ENCODE results near the gene SEMA3A. TPM values are rescaled to one million over a fixed set of nuclear protein-coding genes. Genes with fewer than 3 reads are reported as not detected.

Gene SEMA3A
- polyA plus RNA-seq, 2 donors, result 0.35 to 0.64 TPM

DNA sequence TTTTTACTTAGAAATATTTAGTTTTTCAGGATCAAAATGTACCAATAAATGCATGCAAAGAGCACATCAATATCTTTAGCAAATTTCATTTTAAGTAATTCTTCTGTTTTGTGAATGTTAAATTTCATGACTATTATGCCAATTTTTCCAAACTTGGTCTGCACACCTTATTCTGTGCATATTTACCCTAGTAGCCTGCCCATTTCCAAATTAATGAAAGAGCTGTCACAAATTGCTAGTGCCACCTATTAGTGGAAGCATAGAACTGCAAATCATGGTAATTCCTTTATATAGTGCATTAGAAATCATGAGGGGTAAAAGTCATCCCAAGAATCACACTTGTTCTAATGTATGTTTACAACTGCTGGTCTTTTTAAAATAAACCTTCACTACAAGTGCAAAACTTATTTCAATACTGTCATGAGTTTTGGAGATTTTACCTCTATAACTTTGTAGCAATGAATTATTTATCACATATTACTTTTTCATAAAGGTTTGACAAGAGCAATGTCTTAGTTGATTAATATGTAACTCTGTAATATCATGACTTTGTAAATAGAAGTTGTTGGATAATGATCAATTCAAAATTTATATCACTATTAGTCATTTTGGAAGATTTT lies 5.7 kb downstream of the SEMA3A start:
- no peak overlapping the region for H3K4me3 ChIP-seq (ENCODE audit: low read depth in 1 of 2, low read length in 2 of 2)
- no peaks in the 10 kb centered on the region for H3K27me3 ChIP-seq (ENCODE audit: control insufficient read depth in 1 of 2, insufficient read depth in 2 of 2, low read length in 2 of 2)
- H3K4me1 ChIP-seq (ENCODE audit: control insufficient read depth in 2 of 2, insufficient read depth in 2 of 2, low read length in 1 of 2), result no peaks in the 10 kb centered on the region
- no peaks in the 10 kb centered on the region for H3K9me3 ChIP-seq (ENCODE audit: control insufficient read depth in 2 of 2, insufficient read depth in 1 of 2, low read depth in 1 of 2, low read length in 1 of 2)
- H3K27ac ChIP-seq (ENCODE audit: low read depth in 2 of 2, low read length in 1 of 2), result no peak overlapping the region
- H3K36me3 ChIP-seq (ENCODE audit: control insufficient read depth in 2 of 2, insufficient read depth in 2 of 2, low read length in 1 of 2), result no peaks in the 10 kb centered on the region

DNA sequence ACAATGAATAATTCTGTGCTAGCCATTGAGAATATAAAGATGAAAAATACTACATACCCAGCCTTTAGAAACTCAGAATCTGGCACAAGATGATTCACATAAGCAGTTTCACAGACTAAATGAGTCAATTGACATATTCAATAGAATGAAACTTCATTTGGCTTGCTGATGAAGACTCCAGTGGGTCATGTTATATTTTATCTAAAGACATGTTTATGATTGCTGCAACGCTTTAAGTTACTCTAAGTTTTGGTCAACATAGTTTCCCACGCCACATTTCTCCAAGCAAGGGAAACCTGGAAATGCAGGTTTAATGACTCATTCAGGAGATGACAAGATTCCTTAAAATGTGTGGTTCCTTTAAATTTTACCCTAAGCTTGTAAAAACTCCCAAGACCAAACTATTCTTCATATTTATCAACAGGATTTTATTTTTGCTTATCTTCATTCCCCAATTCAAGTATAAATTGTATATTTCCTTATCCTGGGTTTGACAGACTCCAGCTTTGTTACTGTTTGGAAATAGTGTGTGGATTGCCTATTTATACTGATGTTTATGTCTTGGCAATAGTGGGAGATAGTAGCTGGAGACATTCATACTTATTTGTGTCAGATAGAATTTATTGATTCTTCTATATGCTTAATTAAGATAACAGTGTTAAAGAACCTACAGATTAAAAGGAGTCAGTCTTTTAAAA lies 6.6 kb downstream of the SEMA3A start:
- 61 to 73% methylated on average over 2 of the region's 2 CpGs for WGBS, 2 donors
- H3K4me3 ChIP-seq (ENCODE audit: low read depth in 1 of 2, low read length in 2 of 2), result no peak overlapping the region
- H3K4me1 ChIP-seq (ENCODE audit: control insufficient read depth in 2 of 2, insufficient read depth in 2 of 2, low read length in 1 of 2), result no peaks in the 10 kb centered on the region
- no peaks in the 10 kb centered on the region for H3K27me3 ChIP-seq (ENCODE audit: control insufficient read depth in 1 of 2, insufficient read depth in 2 of 2, low read length in 2 of 2)
- H3K36me3 ChIP-seq (ENCODE audit: control insufficient read depth in 2 of 2, insufficient read depth in 2 of 2, low read length in 1 of 2), result no peaks in the 10 kb centered on the region
- H3K9me3 ChIP-seq (ENCODE audit: control insufficient read depth in 2 of 2, insufficient read depth in 1 of 2, low read depth in 1 of 2, low read length in 1 of 2), result no peaks in the 10 kb centered on the region
- no peak overlapping the region for H3K27ac ChIP-seq (ENCODE audit: low read depth in 2 of 2, low read length in 1 of 2)

- no peaks in the 10 kb centered on the region for H3K4me1 ChIP-seq (ENCODE audit: control insufficient read depth in 2 of 2, insufficient read depth in 2 of 2, low read length in 1 of 2)
- H3K27ac ChIP-seq (ENCODE audit: low read depth in 2 of 2, low read length in 1 of 2), result no peak overlapping the region
- no peaks in the 10 kb centered on the region for H3K36me3 ChIP-seq (ENCODE audit: control insufficient read depth in 2 of 2, insufficient read depth in 2 of 2, low read length in 1 of 2)
- no peaks in the 10 kb centered on the region for H3K9me3 ChIP-seq (ENCODE audit: control insufficient read depth in 2 of 2, insufficient read depth in 1 of 2, low read depth in 1 of 2, low read length in 1 of 2)
- no peaks in the 10 kb centered on the region for H3K27me3 ChIP-seq (ENCODE audit: control insufficient read depth in 1 of 2, insufficient read depth in 2 of 2, low read length in 2 of 2)
- H3K4me3 ChIP-seq (ENCODE audit: low read depth in 1 of 2, low read length in 2 of 2), result no peak overlapping the region
Measured at GRCh38 chr7:84187087-84187805, 7.3 kb downstream of the SEMA3A start.

GRCh38 chr7:84183741-84184140 lies 10.8 kb downstream of the SEMA3A start:
- Histone ChIP-seq H3K9me3 (ENCODE audit: control insufficient read depth in 2 of 2, insufficient read depth in 1 of 2, low read depth in 1 of 2, low read length in 1 of 2) (no peaks in the 10 kb centered on the region), H3K4me1 (ENCODE audit: control insufficient read depth in 2 of 2, insufficient read depth in 2 of 2, low read length in 1 of 2) (no peaks in the 10 kb centered on the region), H3K4me3 (ENCODE audit: low read depth in 1 of 2, low read length in 2 of 2) (no peak overlapping the region), H3K27me3 (ENCODE audit: control insufficient read depth in 1 of 2, insufficient read depth in 2 of 2, low read length in 2 of 2) (no peaks in the 10 kb centered on the region), H3K36me3 (ENCODE audit: control insufficient read depth in 2 of 2, insufficient read depth in 2 of 2, low read length in 1 of 2) (no peaks in the 10 kb centered on the region), H3K27ac (ENCODE audit: low read depth in 2 of 2, low read length in 1 of 2) (no peak overlapping the region)
- 85 to 94% methylated on average over 1 of the region's 1 CpG for WGBS, 2 donors

DNA sequence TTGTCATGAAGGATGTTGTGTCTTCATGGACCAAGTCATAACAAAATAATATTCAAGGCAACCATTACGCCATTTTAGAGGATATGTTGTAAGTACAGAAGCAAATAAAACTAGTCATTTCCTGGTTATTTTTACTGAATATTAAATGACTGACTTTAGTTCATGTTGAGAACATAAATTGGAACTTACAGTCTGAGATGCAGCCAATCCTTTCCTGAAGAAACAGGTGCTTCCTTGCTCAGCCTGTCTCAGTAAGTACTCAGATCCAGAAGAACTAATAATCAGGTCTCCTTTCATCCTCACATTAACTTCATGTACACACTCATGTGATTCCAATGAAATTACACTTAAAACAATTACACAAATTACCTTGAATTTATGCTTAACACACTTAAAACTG lies 12.3 kb downstream of the SEMA3A start:
- H3K9me3 ChIP-seq (ENCODE audit: control insufficient read depth in 2 of 2, insufficient read depth in 1 of 2, low read depth in 1 of 2, low read length in 1 of 2), result no peaks in the 10 kb centered on the region
- H3K36me3 ChIP-seq (ENCODE audit: control insufficient read depth in 2 of 2, insufficient read depth in 2 of 2, low read length in 1 of 2), result no peaks in the 10 kb centered on the region
- no peak overlapping the region for H3K27ac ChIP-seq (ENCODE audit: low read depth in 2 of 2, low read length in 1 of 2)
- H3K4me1 ChIP-seq (ENCODE audit: control insufficient read depth in 2 of 2, insufficient read depth in 2 of 2, low read length in 1 of 2), result no peaks in the 10 kb centered on the region
- H3K4me3 ChIP-seq (ENCODE audit: low read depth in 1 of 2, low read length in 2 of 2), result no peak overlapping the region
- 86 to 91% methylated on average over 1 of the region's 1 CpG for WGBS, 2 donors
- H3K27me3 ChIP-seq (ENCODE audit: control insufficient read depth in 1 of 2, insufficient read depth in 2 of 2, low read length in 2 of 2), result no peaks in the 10 kb centered on the region

- whole genome bisulfite sequencing, 2 donors, result 77 to 80% methylated on average over 2 of the region's 2 CpGs
- no peak overlapping the region for H3K4me3 ChIP-seq (ENCODE audit: low read depth in 1 of 2, low read length in 2 of 2)
- no peaks in the 10 kb centered on the region for H3K36me3 ChIP-seq (ENCODE audit: control insufficient read depth in 2 of 2, insufficient read depth in 2 of 2, low read length in 1 of 2)
- no peaks in the 10 kb centered on the region for H3K4me1 ChIP-seq (ENCODE audit: control insufficient read depth in 2 of 2, insufficient read depth in 2 of 2, low read length in 1 of 2)
- H3K9me3 ChIP-seq (ENCODE audit: control insufficient read depth in 2 of 2, insufficient read depth in 1 of 2, low read depth in 1 of 2, low read length in 1 of 2), result no peaks in the 10 kb centered on the region
- no peak overlapping the region for H3K27ac ChIP-seq (ENCODE audit: low read depth in 2 of 2, low read length in 1 of 2)
- H3K27me3 ChIP-seq (ENCODE audit: control insufficient read depth in 1 of 2, insufficient read depth in 2 of 2, low read length in 2 of 2), result no peaks in the 10 kb centered on the region
Measured at GRCh38 chr7:84181628-84182027, 13.0 kb downstream of the SEMA3A start.

DNA sequence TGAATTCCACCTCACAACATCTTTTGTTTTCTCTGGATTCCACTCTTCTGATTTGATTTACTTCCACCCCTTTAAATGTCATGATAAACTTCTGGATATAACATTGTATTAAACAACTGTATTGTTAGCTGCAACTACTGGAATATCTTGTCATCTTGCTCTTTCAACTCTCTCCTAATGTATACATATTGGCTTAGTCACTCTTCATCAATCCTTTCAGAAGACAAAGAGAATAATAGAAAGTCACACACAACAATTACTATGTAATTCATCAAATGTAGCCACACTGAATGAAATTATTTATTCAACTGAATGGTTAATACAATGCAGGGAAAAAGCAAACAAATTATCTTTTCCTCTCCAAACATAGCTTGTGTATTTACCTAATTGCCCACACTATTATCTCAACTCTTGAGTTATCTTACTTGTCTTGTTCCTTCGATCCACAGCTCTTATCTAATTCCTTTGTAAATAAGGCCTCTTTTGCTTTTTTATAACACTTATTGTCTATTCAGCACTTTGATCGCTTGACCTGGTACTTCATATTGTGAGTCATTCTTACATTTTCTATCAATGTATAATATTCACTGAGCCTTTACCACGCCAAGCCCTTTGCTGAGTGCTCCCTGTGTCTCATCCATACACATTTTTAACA lies 16.7 kb downstream of the SEMA3A start:
- WGBS, 2 donors, result 32 to 37% methylated on average over 3 of the region's 3 CpGs
- Histone ChIP-seq H3K9me3 (ENCODE audit: control insufficient read depth in 2 of 2, insufficient read depth in 1 of 2, low read depth in 1 of 2, low read length in 1 of 2) (no peaks in the 10 kb centered on the region), H3K4me3 (ENCODE audit: low read depth in 1 of 2, low read length in 2 of 2) (no peak overlapping the region), H3K27me3 (ENCODE audit: control insufficient read depth in 1 of 2, insufficient read depth in 2 of 2, low read length in 2 of 2) (no peaks in the 10 kb centered on the region), H3K4me1 (ENCODE audit: control insufficient read depth in 2 of 2, insufficient read depth in 2 of 2, low read length in 1 of 2) (no peaks in the 10 kb centered on the region), H3K36me3 (ENCODE audit: control insufficient read depth in 2 of 2, insufficient read depth in 2 of 2, low read length in 1 of 2) (no peaks in the 10 kb centered on the region), H3K27ac (ENCODE audit: low read depth in 2 of 2, low read length in 1 of 2) (no peak overlapping the region)

GRCh38 chr7:84176716-84177115 lies 17.9 kb downstream of the SEMA3A start:
- no peak overlapping the region for H3K27ac ChIP-seq (ENCODE audit: low read depth in 2 of 2, low read length in 1 of 2)
- no peaks in the 10 kb centered on the region for H3K4me1 ChIP-seq (ENCODE audit: control insufficient read depth in 2 of 2, insufficient read depth in 2 of 2, low read length in 1 of 2)
- no peaks in the 10 kb centered on the region for H3K36me3 ChIP-seq (ENCODE audit: control insufficient read depth in 2 of 2, insufficient read depth in 2 of 2, low read length in 1 of 2)
- H3K4me3 ChIP-seq (ENCODE audit: low read depth in 1 of 2, low read length in 2 of 2), result no peak overlapping the region
- no peaks in the 10 kb centered on the region for H3K9me3 ChIP-seq (ENCODE audit: control insufficient read depth in 2 of 2, insufficient read depth in 1 of 2, low read depth in 1 of 2, low read length in 1 of 2)
- WGBS, 2 donors, result 19 to 31% methylated on average over 2 of the region's 2 CpGs
- no peaks in the 10 kb centered on the region for H3K27me3 ChIP-seq (ENCODE audit: control insufficient read depth in 1 of 2, insufficient read depth in 2 of 2, low read length in 2 of 2)

DNA sequence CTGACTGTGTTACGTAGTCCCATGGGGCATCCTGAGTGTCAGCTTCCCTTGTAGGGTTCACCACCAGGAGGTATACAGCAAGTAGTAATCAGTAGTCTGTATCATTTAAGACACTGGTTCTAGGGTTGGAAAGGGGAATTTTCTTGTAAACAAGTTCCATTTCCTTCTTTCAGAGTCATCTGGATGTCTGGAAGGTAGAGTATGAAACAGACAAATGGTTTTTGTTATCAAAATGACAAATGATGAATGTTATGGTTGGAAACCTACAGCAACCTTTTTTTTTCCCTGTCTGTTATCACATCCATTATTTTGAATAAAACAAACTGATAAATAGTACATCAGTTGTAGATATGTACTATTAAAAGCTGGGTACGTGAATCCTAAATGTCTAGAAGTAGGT lies 19.1 kb downstream of the SEMA3A start:
- no peaks in the 10 kb centered on the region for H3K36me3 ChIP-seq (ENCODE audit: control insufficient read depth in 2 of 2, insufficient read depth in 2 of 2, low read length in 1 of 2)
- no peaks in the 10 kb centered on the region for H3K27me3 ChIP-seq (ENCODE audit: control insufficient read depth in 1 of 2, insufficient read depth in 2 of 2, low read length in 2 of 2)
- H3K27ac ChIP-seq (ENCODE audit: low read depth in 2 of 2, low read length in 1 of 2), result no peak overlapping the region
- H3K4me3 ChIP-seq (ENCODE audit: low read depth in 1 of 2, low read length in 2 of 2), result no peak overlapping the region
- WGBS, 2 donors, result 86 to 90% methylated on average over 2 of the region's 2 CpGs
- H3K9me3 ChIP-seq (ENCODE audit: control insufficient read depth in 2 of 2, insufficient read depth in 1 of 2, low read depth in 1 of 2, low read length in 1 of 2), result no peaks in the 10 kb centered on the region
- no peaks in the 10 kb centered on the region for H3K4me1 ChIP-seq (ENCODE audit: control insufficient read depth in 2 of 2, insufficient read depth in 2 of 2, low read length in 1 of 2)

All from esophagus (tissue), 2 donors.